ENCODE data around the gene PTGES3.
"Not testable (repeated sequence)": the region's sequence is repeated elsewhere in the genome, so short reads cannot be mapped to it uniquely, and the experiment has no call there.

DNA sequence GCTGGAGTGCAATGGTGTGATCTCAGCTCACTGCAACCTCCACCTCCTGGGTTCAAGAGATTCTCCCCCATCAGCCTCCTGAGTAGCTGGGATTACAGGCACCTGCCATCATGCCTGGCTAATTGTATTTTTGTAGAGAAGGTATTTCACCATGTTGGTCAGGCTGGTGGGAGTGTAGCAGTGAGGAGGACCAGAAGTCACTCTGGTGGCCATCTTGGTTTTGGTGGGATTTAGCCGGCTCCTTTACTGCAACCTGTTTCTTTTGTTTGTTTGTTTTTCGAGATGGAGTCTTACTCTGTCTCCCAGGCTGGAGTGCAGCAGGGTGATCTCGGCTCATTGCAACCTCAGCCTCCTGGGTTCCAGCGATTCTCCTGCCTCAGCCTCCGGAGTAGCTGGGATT, 16.4 kb upstream of the PTGES3 start:
- TF ChIP-seq EP300, POLR2A, CTCF (IDR thresholded peaks at IDR 0.05): not testable (repeated sequence)
